ENCODE measurements around the gene RAB20.
"Not testable (repeated sequence)": the region's sequence is repeated elsewhere in the genome, so short reads cannot be mapped to it uniquely, and the experiment has no call there.

RAB20 gene

DNA sequence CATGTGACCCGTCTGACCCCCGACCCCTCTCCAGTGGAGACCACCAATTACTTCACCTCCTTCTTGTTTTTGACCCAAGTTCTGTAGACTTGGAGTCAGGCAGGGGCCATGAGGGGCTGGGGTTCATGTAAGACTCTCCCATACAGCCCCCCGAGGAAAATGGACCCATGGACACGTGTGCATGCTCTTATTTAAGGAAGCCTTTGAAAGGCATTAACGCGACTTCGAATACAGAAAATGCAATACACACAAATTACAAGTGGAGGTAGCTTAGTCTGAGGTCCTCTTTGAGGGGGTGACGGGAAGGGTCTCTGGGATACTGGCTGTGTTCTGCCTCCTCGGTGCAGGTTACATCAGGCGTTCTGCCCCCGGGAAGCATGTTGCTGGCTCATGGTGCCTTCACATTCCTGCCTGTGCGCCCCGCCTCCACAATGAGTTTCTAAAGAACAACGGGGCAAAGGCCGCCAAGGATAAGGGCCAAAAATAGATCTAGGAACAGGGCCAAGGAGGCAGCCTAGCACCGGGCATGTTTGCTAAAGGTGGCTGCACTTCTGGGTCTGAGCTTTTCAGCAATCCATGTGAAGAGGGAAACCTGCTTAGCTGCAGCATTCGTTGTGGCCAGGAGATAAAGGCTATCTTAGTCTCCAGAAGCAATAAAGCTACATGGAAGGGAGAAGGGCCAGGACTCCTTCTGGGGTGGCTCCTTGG, 54.5 kb downstream of the RAB20 start:
- DNase-seq, result no peak

DNA sequence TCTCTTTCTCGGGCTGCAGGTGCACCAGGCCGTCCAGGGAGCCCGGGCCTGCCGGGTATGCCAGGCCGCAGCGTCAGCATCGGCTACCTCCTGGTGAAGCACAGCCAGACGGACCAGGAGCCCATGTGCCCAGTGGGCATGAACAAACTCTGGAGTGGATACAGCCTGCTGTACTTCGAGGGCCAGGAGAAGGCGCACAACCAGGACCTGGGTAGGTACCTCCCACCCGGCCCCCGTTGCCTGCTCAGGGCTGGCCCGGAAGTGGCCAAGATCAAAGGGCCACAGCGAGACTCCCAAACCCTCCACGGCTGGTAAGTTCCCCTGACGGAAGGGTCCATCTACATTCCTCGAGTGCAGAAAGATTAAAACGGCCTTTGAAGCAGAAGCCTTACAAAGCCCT, 55.1 kb downstream of the RAB20 start:
- DNase-seq, result no peak

DNA sequence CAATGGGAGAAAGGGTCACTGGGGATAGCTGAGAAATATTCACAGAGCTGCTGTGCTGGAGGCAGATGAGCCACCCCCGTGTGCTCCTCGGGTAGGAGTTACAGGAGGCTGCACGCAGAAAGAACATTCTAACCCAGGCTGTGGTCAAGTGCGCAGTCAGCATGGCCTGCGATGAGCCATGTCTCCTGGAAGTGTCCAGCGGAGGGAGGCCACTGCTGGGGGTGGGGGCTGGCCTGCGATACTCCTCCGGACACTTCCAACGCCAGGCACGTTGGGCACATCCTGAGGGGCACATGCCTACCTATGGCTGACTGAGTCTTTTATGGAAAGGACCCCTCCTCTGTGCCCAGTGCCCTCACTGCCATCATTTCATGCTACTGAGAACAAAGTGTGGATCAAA, 55.9 kb downstream of the RAB20 start:
- no peak for DNase-seq

DNA sequence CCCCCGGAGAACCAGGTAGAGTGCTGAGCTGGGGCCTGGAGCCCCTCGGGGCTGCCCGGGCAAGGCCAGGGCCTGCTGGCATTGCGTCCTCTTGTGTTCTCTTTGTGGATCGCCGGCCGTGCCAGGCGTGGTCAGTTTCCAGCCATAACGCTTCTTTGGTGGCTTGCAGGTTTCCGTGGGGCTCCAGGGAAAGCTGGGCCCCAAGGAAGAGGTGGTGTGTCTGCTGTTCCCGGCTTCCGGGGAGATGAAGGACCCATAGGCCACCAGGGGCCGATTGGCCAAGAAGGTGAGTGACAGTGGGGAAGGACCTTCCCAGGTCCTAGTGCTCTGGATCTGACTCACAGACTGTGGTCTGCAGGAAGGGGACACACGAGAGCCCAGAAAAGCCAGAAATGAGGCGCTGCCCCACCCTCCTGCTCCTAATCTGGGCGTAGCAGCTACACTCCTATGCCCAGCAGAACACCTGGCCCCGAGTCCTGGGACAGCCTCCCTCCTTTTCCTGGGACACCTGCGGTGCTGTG, 57.5 kb downstream of the RAB20 start:
- DNase-seq, result no peak

GRCh38 chr13:110503037-110503901, 58.3 kb downstream of the RAB20 start:
- DNase-seq, result no peak

GRCh38 chr13:110501188-110501587, 60.3 kb downstream of the RAB20 start:
- DNase-seq, result no peak

- no peak for DNase-seq
Observed at GRCh38 chr13:110500341-110500740, 61.2 kb downstream of the RAB20 start.

DNA sequence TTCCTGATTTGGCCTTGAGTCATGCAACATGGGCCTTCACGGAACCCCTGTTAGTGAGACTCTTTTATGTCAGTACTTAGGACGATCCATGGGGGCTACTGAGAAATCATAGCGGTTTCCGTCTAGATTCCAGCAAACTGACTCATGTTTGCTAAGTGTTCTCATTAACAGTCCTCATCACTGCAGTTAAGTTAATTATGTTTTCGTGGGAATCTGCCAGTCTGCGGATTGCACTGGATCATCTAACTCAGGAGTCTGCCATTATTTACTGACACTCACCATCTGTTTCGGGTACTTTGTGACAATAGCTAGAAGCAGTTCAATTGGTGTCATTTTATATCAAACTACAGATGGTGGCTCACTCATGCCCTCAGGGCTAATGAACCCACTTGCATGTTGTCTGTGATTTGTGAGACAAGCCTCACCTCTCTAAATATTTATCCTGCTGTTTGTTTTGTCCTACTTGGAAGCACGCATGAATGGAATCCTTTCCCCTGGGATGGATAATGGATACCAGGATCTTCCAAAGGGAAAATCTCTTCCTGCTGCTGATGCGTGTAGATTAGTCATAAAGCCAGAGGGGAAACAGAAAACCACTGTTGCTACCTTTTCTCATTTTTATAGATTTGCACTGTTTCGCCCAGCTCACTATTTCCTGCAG, 61.8 kb downstream of the RAB20 start:
- DNase-seq, result no peak

GRCh38 chr13:110498765-110499164, 62.8 kb downstream of the RAB20 start:
- no peak for DNase-seq

GRCh38 chr13:110498327-110498726, 63.2 kb downstream of the RAB20 start:
- DNase-seq, result no peak

GRCh38 chr13:110497896-110498295, 63.6 kb downstream of the RAB20 start:
- not testable (repeated sequence) for DNase-seq

DNA sequence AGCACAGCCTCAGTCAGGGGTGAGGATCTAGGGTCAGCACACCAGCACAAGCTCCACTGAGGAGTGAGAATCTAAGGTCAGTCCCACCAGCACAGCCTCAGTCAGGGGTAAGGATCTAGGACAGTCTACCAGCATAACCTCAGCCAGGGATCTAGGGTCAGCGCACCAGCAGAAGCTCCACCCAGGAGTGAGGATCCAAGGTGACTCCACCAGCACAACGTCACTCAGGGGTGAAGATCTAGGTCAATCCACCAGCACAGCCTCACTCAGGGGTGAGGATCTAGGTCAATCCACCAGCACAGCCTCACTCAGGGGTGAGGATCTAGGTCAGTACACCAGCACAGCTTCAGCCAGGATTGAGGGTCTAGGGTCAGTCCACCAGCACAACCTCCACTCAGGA, 64.5 kb downstream of the RAB20 start:
- DNase-seq, result no peak

GRCh38 chr13:110496281-110496680, 65.2 kb downstream of the RAB20 start:
- DNase-seq, result no peak

GRCh38 chr13:110495881-110496280, 65.6 kb downstream of the RAB20 start:
- no peak for DNase-seq

DNA sequence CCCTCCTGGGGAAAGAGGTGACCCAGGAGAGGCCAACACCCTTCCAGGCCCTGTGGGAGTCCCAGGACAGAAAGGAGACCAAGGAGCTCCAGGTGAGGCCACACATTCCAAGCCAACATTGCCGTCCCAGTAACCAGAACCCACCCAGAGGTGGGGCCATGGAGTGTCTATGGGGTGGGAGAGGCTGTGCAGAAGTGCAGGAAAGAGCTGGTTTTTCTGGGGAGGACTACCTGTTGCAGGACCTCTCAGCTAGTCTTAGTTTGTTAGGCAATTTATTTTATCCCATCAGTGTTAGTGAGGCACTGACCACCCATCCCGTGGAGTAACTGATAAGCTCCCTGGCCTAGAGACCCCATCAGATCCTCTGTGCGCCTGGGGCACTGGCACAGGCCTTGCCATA, 66.1 kb downstream of the RAB20 start:
- no peak for DNase-seq

- no peak for DNase-seq
Observed at GRCh38 chr13:110493613-110494012, 67.9 kb downstream of the RAB20 start.

DNA sequence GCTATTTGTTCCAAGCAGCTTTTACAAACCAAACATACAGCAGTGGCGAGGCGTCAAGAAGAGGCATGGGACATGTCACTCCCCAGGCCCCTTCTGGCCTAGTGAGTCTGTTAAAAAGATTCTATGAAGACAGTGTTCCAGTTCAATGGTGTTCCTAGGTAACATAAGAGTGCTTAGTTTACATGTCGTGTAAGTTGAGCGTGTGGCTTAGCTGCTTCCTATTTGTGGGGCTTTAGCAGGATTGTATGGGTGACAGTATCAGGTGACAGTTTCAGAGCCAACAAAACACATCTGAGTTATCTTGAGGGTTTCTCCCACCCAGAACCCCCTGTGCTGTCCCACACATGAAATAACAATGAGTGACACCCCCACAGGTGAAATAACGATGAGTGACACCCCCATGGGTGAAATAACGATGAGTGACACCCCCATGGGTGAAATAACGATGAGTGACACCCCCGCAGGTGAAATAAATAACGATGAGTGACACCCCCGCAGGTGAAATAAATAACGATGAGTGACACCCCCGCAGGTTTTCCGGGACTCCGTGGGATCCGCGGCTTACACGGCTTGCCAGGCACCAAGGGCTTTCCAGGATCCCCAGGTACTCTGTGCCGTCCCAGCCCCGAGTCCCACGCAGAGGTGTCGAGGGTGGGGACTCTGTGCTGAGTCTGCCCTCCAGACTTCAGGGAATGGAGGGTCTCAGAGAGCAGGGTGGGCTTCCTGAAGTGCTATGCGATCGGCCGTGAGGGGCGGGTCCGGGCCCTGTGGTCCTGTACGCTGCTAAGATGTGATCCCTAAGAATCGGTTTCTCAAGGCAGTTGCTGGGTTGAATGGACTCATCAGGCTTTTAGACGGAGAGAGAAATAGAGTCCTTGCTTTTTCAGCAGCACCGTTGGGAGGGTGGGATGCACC, 68.6 kb downstream of the RAB20 start:
- no peak for DNase-seq

GRCh38 chr13:110491869-110492678, 69.4 kb downstream of the RAB20 start:
- DNase-seq, result no peak

GRCh38 chr13:110490009-110490770, 71.3 kb downstream of the RAB20 start:
- no peak for DNase-seq

- DNase-seq, result not testable (repeated sequence)
Observed at GRCh38 chr13:110486880-110487279, 74.6 kb downstream of the RAB20 start.
